GM18519 (cell line): Measurements from ENCODE around the gene SARNP.

Source experiments
- ATAC-seq: cut with Tn5 transposase; IDR thresholded peaks from one replicate; pipeline ENCODE4 v1.9.1; 2021; ENCODE audit warnings: mild to moderate bottlenecking, moderate library complexity; ENCODE audit not compliant: unreplicated experiment, low FRiP score

Gene SARNP

DNA sequence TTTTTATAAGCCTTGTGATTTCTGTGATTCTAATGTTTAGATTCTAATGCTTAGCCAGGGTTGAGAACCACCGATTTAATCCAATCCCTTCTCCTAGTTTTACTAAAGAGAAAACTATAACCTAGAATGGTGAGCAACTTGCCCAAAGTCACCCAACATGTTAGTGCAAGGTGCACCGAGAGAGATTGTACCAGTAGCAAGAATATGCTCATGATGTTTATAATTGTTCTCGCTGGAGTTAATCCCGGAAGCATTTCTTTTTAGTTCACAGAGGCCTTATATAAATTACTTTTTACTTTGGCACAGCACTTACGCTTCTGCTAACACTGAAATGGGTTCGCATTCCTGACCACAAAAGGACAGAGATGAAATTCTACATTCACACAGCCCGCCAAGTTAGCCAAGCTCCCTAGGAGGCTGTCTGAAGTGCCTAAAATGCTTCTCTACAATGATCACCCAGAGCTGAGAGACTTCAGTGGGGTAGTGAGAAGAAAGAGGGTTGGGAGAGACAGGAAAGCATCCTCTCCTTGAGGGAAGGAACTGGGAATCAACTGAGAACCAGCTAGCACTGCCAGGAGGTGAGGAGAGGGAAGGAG lies 102.3 kb downstream of the SARNP start:
- no peak for ATAC-seq

DNA sequence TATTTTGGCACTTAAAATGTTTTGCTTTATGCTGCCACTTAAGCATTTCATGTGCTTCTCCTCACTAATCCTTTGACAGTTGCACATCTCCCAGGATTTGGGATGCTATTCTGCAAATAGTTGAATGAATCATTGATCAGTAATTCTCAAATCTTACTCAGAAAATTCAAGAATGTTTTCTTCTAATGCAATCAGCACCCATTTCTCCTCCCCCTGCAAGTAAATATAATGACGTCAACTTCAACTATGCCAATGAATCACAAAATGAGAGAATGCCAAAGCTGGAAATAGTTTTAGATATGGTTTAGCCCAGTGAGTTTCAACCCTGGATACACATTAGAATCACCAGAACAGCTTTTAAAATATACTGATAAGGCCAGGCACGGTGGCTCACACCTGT lies 103.8 kb downstream of the SARNP start:
- ATAC-seq, result no peak

- ATAC-seq, result no peak
Measured at GRCh38 chr12:55712700-55713415, 104.7 kb downstream of the SARNP start.

DNA sequence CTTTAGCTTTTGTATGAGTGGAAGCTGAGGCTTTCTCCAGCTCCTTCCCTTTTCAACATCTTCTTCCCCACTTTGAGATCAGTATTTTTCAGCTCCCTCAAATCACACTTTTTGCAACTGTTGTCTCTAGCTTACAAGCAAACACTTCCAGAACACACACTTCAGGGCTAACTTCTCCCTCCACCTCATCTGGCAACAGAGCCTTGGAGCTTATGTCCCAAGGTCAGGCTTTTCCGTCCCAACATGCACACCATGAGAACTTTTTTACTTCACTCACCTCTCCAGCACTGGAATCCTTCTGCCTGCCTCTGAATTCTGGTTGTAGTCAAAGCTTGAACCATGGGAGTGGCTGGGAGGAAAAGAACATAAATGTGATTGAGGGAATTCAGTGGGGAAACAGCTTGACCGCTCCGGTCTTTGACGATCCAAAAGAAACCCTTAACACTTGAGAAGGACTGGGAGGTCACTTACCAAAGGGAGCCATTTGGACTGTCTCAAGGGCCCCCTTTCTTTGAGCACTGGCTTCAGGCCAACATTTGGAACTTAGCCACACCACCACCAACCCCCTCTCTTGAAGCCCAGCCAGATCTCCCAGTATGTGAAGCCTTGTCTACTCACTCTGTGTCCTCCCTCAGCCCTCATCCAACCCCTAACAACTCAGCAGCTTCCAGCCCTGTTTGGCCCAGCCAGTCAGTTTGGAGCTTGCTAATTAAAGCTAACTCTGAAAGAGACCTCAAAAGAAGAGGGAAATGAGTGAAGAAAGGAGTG lies 105.6 kb downstream of the SARNP start:
- no peak for ATAC-seq

- ATAC-seq, result no peak
Measured at GRCh38 chr12:55708695-55709233, 108.8 kb downstream of the SARNP start.

GRCh38 chr12:55707841-55708694 lies 109.5 kb downstream of the SARNP start, which contains the start of gene ITGA7:
Gene ITGA7 (minus strand): TSS chr12:55707904. CDS start chr12:55707682, 222 bp downstream.
- no peak for ATAC-seq
